HG03095 (cell line): ENCODE measurements around the gene CYP2A6.
"Not testable (repeated sequence)": the region's sequence is repeated elsewhere in the genome, so short reads cannot be mapped to it uniquely, and the experiment has no call there.

Experiments
- ATAC-seq: cut with Tn5 transposase; IDR thresholded peaks from one replicate; pipeline ENCODE4 v1.9.1; 2021; ENCODE audit warnings: moderate library complexity; ENCODE audit not compliant: unreplicated experiment

CYP2A6 gene

GRCh38 chr19:40850277-40850676 is at the start of gene CYP2A6:
Gene CYP2A6, minus strand, starts transcription at chr19:40850447. Its CDS starts 21 bp downstream, at chr19:40850426.
- ATAC-seq: not testable (repeated sequence)

GRCh38 chr19:40899964-40900363 is 49.7 kb upstream of the CYP2A6 start:
- not testable (repeated sequence) for ATAC-seq

GRCh38 chr19:40896843-40897789 is 46.9 kb upstream of the CYP2A6 start:
- ATAC-seq: not testable (repeated sequence)

- no peak for ATAC-seq
Measured at GRCh38 chr19:40896418-40896796, 46.2 kb upstream of the CYP2A6 start.

- no peak for ATAC-seq
Measured at GRCh38 chr19:40893112-40893511, 42.9 kb upstream of the CYP2A6 start.

GRCh38 chr19:40889366-40889765 is 39.1 kb upstream of the CYP2A6 start:
- ATAC-seq: no peak

GRCh38 chr19:40888191-40888590 is 37.9 kb upstream of the CYP2A6 start:
- no peak for ATAC-seq

GRCh38 chr19:40884187-40884931 is 34.1 kb upstream of the CYP2A6 start:
- ATAC-seq: not testable (repeated sequence)

GRCh38 chr19:40882062-40882461 is 31.8 kb upstream of the CYP2A6 start, which contains the start of gene CYP2A7:
Gene CYP2A7, minus strand, starts transcription at chr19:40882231. Its CDS starts 21 bp downstream, at chr19:40882210.
- ATAC-seq: not testable (repeated sequence)

GRCh38 chr19:40879349-40879748 is 29.1 kb upstream of the CYP2A6 start:
- not testable (repeated sequence) for ATAC-seq

GRCh38 chr19:40875526-40875951 is 25.3 kb upstream of the CYP2A6 start:
- not testable (repeated sequence) for ATAC-seq

GRCh38 chr19:40874874-40875273 is 24.6 kb upstream of the CYP2A6 start:
- not testable (repeated sequence) for ATAC-seq

GRCh38 chr19:40873873-40874272 is 23.6 kb upstream of the CYP2A6 start:
- not testable (repeated sequence) for ATAC-seq

GRCh38 chr19:40872209-40872608 is 22.0 kb upstream of the CYP2A6 start:
- no peak for ATAC-seq

GRCh38 chr19:40867701-40868100 is 17.5 kb upstream of the CYP2A6 start:
- ATAC-seq: no peak

GRCh38 chr19:40864739-40865496 is 14.7 kb upstream of the CYP2A6 start:
- ATAC-seq: not testable (repeated sequence)

- no peak for ATAC-seq
Measured at GRCh38 chr19:40862785-40863184, 12.5 kb upstream of the CYP2A6 start.

GRCh38 chr19:40862333-40862732 is 12.1 kb upstream of the CYP2A6 start:
- no peak for ATAC-seq

GRCh38 chr19:40858109-40858508 is 7.9 kb upstream of the CYP2A6 start:
- no peak for ATAC-seq

- not testable (repeated sequence) for ATAC-seq
Measured at GRCh38 chr19:40852467-40853152, 2.4 kb upstream of the CYP2A6 start.
